Right lobe of liver (tissue), 6 donors: ENCODE measurements around the gene RTL5. TPM values are rescaled to one million over a fixed set of nuclear protein-coding genes. Genes with fewer than 3 reads are reported as not detected.
A peak's percentile ranks its signal among the peaks of the same experiment; 100 is the strongest.

Experiments used
- ATAC-seq, 4 donors: fragments of 200-7000 bp; cut with Tn5 transposase; one replicate each; pipeline ENCODE4 v1.9.1; 2020; ENCODE audit warnings: mild to moderate bottlenecking in 4 of 4, moderate library complexity in 4 of 4
- DNase-seq, 3 donors: peaks; one replicate each; pipeline ENCODE4 v3.0.0-alpha.2; 2020
- H3K27ac ChIP-seq, 3 donors: fragments of 200-600 bp; one replicate each; pipeline ENCODE4 v1.8.0; 2022
- H3K27me3 ChIP-seq, 2 donors: fragments of 200-600 bp; one replicate each; pipeline ENCODE4 v1.8.0; 2022
- H3K36me3 ChIP-seq, 4 donors: fragments of 200-600 bp; sonication (generic) in 1 of 4; one replicate each; pipeline versions ENCODE4 v1.5.1 to v1.8.0; 2017 to 2022; ENCODE audit warnings: control low read depth in 1 of 4
- H3K4me1 ChIP-seq, 4 donors: fragments of 200-600 bp; sonication (generic) in 1 of 4; one replicate each; pipeline versions ENCODE4 v1.5.1 to v1.8.0; 2017 to 2022; ENCODE audit warnings: control low read depth in 1 of 4
- H3K4me3 ChIP-seq, 3 donors: fragments of 200-600 bp; one replicate each; pipeline ENCODE4 v1.8.0; 2022
- H3K9me3 ChIP-seq, 4 donors: fragments of 200-600 bp; sonication (generic) in 1 of 4; one replicate each; pipeline versions ENCODE4 v1.5.1 to v1.8.0; 2017 to 2022; ENCODE audit warnings: control low read depth in 1 of 4
- CTCF ChIP-seq, 4 donors: fragments of 200-600 bp in 3 of 4; fragments of 450-650 bp in 1 of 4; IDR thresholded peaks; one replicate each; pipeline versions ENCODE4 v1.5.1 to v1.8.0; 2016 to 2022; ENCODE audit warnings: antibody characterized with exemption in 4 of 4, mild to moderate bottlenecking in 2 of 4
- POLR2A ChIP-seq: fragments of 450-650 bp; IDR thresholded peaks from one replicate; pipeline ENCODE4 v1.6.1; 2017; ENCODE audit warnings: antibody characterized with exemption, mild to moderate bottlenecking
- WGBS: methylation state at CpG from one replicate; pipeline ENCODE4 v1.1.6; 2018; ENCODE audit warnings: low coverage, low lambda C conversion rate; ENCODE audit not compliant: insufficient coverage; ENCODE audit errors: missing lambda C conversion rate; 5-methylcytosine and 5-hydroxymethylcytosine counted together
- intact Hi-C, 2 donors: fragments of 100-400 bp; cut with DNase I; formaldehyde crosslinking; loops; one replicate each; pipeline versions ENCODE4 v1.11.2 to v1.14.1; 2022
- total RNA-seq, 6 experiments: library from RNA; depleted of rRNA in 2 of 6; stranded (reverse); fragments of >200 nt in 2 of 6; fragmentation: NEBNext Ultra II Directional in 3 of 6; extraction: Animal tissue kit (Norgen Biotek cat#: 25700) in 3 of 6; gene quantifications; one replicate each; pipeline versions ENCODE4 v1.1.0 to v1.2.4, GENCODE V29; 2016 to 2023
- donor health status: DM: no; HTN: yes; CAD: no.
- donor health status: DM: no; HTN: no; CAD: no.
- donor health status: DM: no; HTN: no; CAD: no.
- donor health status: DM: no; HTN: yes; CAD: no.
- donor health status: DM: no; HTN: yes; CAD: no.

The RTL5 gene
- total RNA-seq, 6 experiments from 2014 or later: 1.2 to 4.1 (median 2.5) TPM

GRCh38 chrX:72094894-72095293 lies 36.8 kb downstream of the RTL5 start:
- DNase-seq (peak in 1 of 3 donors; percentile 44), ATAC-seq (peak; percentile 68 to 80 (median 75))
- H3K9me3 ChIP-seq: no peaks in the 10 kb centered on the region
- intact Hi-C loops: no loop called here
- H3K4me1 ChIP-seq: no peaks in the 10 kb centered on the region
- H3K36me3 ChIP-seq: no peaks in the 10 kb centered on the region
- no peak overlapping the region for H3K27ac ChIP-seq
- WGBS: 39% methylated on average over 4 of the region's 4 CpGs
- TF ChIP-seq CTCF (IDR thresholded peaks at IDR 0.05) (no peak), POLR2A (no peak)
- no peaks in the 10 kb centered on the region for H3K27me3 ChIP-seq
- H3K4me3 ChIP-seq: no peak overlapping the region

GRCh38 chrX:72089254-72089653 lies 42.5 kb downstream of the RTL5 start:
- TF ChIP-seq CTCF (IDR thresholded peaks at IDR 0.05) (no peak), POLR2A (no peak)
- ATAC-seq (no peak), DNase-seq (no peak)
- H3K27me3 ChIP-seq: no peaks in the 10 kb centered on the region
- no peaks in the 10 kb centered on the region for H3K36me3 ChIP-seq
- no peaks in the 10 kb centered on the region for H3K9me3 ChIP-seq
- H3K4me1 ChIP-seq: no peaks in the 10 kb centered on the region
- WGBS: 57% methylated on average over 3 of the region's 3 CpGs
- intact Hi-C loops: no loop called here
- H3K4me3 ChIP-seq: no peak overlapping the region
- no peak overlapping the region for H3K27ac ChIP-seq

GRCh38 chrX:72088761-72089160 lies 43.0 kb downstream of the RTL5 start:
- DNase-seq (no peak), ATAC-seq (no peak)
- Histone ChIP-seq H3K9me3 (no peaks in the 10 kb centered on the region), H3K27ac (no peak overlapping the region), H3K36me3 (no peaks in the 10 kb centered on the region), H3K4me1 (no peaks in the 10 kb centered on the region), H3K27me3 (no peaks in the 10 kb centered on the region), H3K4me3 (no peak overlapping the region)
- intact Hi-C loops: no loop called here
- TF ChIP-seq POLR2A (no peak), CTCF (IDR thresholded peaks at IDR 0.05) (no peak)
- 68% methylated on average over 6 of the region's 6 CpGs for WGBS

- no peak for ATAC-seq
- H3K36me3 ChIP-seq: no peaks in the 10 kb centered on the region
- TF ChIP-seq CTCF (IDR thresholded peaks at IDR 0.05) (no peak), POLR2A (no peak)
Measured at GRCh38 chrX:72086995-72087394, 44.7 kb downstream of the RTL5 start.

GRCh38 chrX:72084114-72084513 lies 47.6 kb downstream of the RTL5 start:
- H3K9me3 ChIP-seq: no peaks in the 10 kb centered on the region
- no peaks in the 10 kb centered on the region for H3K27me3 ChIP-seq
- H3K4me1 ChIP-seq: no peaks in the 10 kb centered on the region
- no CpG with 5 or more reads among the region's 1 CpG for WGBS
- no peak overlapping the region for H3K4me3 ChIP-seq
- ATAC-seq: no peak
- TF ChIP-seq CTCF (IDR thresholded peaks at IDR 0.05) (no peak), POLR2A (no peak)
- no peak overlapping the region for H3K27ac ChIP-seq
- no peaks in the 10 kb centered on the region for H3K36me3 ChIP-seq
- intact Hi-C loops: no loop called here
- DNase-seq: no peak

More at GRCh38 chrX:72086995-72087394, 44.7 kb downstream of the RTL5 start:
- Histone ChIP-seq H3K9me3 (no peaks in the 10 kb centered on the region), H3K4me3 (no peak overlapping the region), H3K27me3 (no peaks in the 10 kb centered on the region), H3K27ac (no peak overlapping the region), H3K4me1 (no peaks in the 10 kb centered on the region)
- WGBS: 67% methylated on average over 1 of the region's 1 CpG
- DNase-seq: no peak
- intact Hi-C loops: no loop called here
